ENCODE measurements around the gene GALE.
"Not testable (repeated sequence)": the region's sequence is repeated elsewhere in the genome, so short reads cannot be mapped to it uniquely, and the experiment has no call there.

Gene GALE

GRCh38 chr1:23800400-23801337 lies at the start of gene GALE:
Gene GALE (minus strand): TSS chr1:23800754. CDS start chr1:23799007, 1,747 bp downstream.
- H3K27ac ChIP-seq, result peak within 1 kb of the TSS; percentile 89

GRCh38 chr1:23848673-23849616 lies 48.4 kb upstream of the GALE start:
- TF ChIP-seq CTCF (IDR thresholded peaks at IDR 0.05), result no peak
- no peak for TF ChIP-seq ZFX (IDR thresholded peaks at IDR 0.05; ENCODE audit: borderline replicate concordance)

More at GRCh38 chr1:23800400-23801337, at the start of gene GALE:
- TF ChIP-seq CTCF (IDR thresholded peaks at IDR 0.05), result no peak
- no peak for TF ChIP-seq ZFX (IDR thresholded peaks at IDR 0.05; ENCODE audit: borderline replicate concordance)

GRCh38 chr1:23847482-23848095 lies 47.0 kb upstream of the GALE start:
- not testable (repeated sequence) for H3K27ac ChIP-seq

More at GRCh38 chr1:23848673-23849616, 48.4 kb upstream of the GALE start:
- no peak overlapping the region for H3K27ac ChIP-seq

- no peak for TF ChIP-seq CTCF (IDR thresholded peaks at IDR 0.05)
- no peak for TF ChIP-seq ZFX (IDR thresholded peaks at IDR 0.05; ENCODE audit: borderline replicate concordance)
- H3K27ac ChIP-seq, result no peak overlapping the region
These were observed 44.6 kb upstream of the GALE start for GRCh38 chr1:23845163-23845562.

- TF ChIP-seq ZFX (IDR thresholded peaks at IDR 0.05; ENCODE audit: borderline replicate concordance), result no peak
- no peak for TF ChIP-seq CTCF (IDR thresholded peaks at IDR 0.05)
- H3K27ac ChIP-seq, result no peak overlapping the region
These were observed 43.1 kb upstream of the GALE start for GRCh38 chr1:23843644-23844043.

GRCh38 chr1:23838401-23838866 lies 37.9 kb upstream of the GALE start:
- H3K27ac ChIP-seq, result no peak overlapping the region

More at GRCh38 chr1:23838401-23838866, 37.9 kb upstream of the GALE start:
- TF ChIP-seq CTCF (IDR thresholded peaks at IDR 0.05), result no peak
- no peak for TF ChIP-seq ZFX (IDR thresholded peaks at IDR 0.05; ENCODE audit: borderline replicate concordance)
